GM23338 (cell line): ENCODE data around the gene DCDC1. TPM values are rescaled to one million over a fixed set of nuclear protein-coding genes. Genes with fewer than 3 reads are reported as not detected.
A peak's percentile ranks its signal among the peaks of the same experiment; 100 is the strongest.

Source experiments
- ATAC-seq: fragments of 200-7000 bp; cut with Tn5 transposase; 3 replicates; pipeline ENCODE4 v1.9.1; 2020
- DNase-seq: peaks from one replicate; pipeline ENCODE4 v3.0.0-alpha.2; 2015; ENCODE audit warnings: low spot score
- H2AFZ ChIP-seq: fragments of 200-600 bp; sonication (generic); 2 replicates; pipeline ENCODE4 v1.8.0; 2016; ENCODE audit warnings: antibody characterized with exemption, mild to moderate bottlenecking, moderate library complexity
- H3F3A ChIP-seq: fragments of 200-600 bp; sonication (generic); replicated peaks from 2 replicates; pipeline ENCODE4 v1.8.0; 2017; ENCODE audit warnings: antibody characterized with exemption, mixed run types, low read depth
- H3K27ac ChIP-seq: fragments of 200-600 bp; sonication (generic); 2 replicates; pipeline ENCODE4 v1.6.1; 2016; ENCODE audit warnings: low read depth
- H3K27me3 ChIP-seq: fragments of 200-600 bp; sonication (generic); 2 replicates; pipeline ENCODE4 v1.8.0; 2016; ENCODE audit warnings: mild to moderate bottlenecking, mixed run types, moderate library complexity; ENCODE audit not compliant: insufficient read depth
- H3K36me3 ChIP-seq: fragments of 200-600 bp; sonication (generic); 2 replicates; pipeline ENCODE4 v1.8.0; 2016; ENCODE audit warnings: mild to moderate bottlenecking; ENCODE audit not compliant: insufficient read depth
- H3K4me1 ChIP-seq: fragments of 200-600 bp; sonication (generic); 2 replicates; pipeline ENCODE4 v1.8.0; 2016; ENCODE audit warnings: mild to moderate bottlenecking, moderate library complexity; ENCODE audit not compliant: insufficient read depth
- H3K4me2 ChIP-seq: fragments of 200-600 bp; sonication (generic); 2 replicates; pipeline ENCODE4 v1.7.1; 2017; ENCODE audit warnings: mixed run types
- H3K4me3 ChIP-seq: fragments of 200-600 bp; sonication (generic); 2 replicates; pipeline ENCODE4 v1.6.1; 2016; ENCODE audit warnings: mixed run types
- H3K79me2 ChIP-seq: fragments of 200-600 bp; sonication (generic); replicated peaks from 2 replicates; pipeline ENCODE4 v1.8.0; 2017; ENCODE audit warnings: mild to moderate bottlenecking; ENCODE audit not compliant: insufficient read depth
- H3K9me2 ChIP-seq: fragments of 200-600 bp; sonication (generic); 2 replicates; pipeline ENCODE4 v1.8.0; 2017; ENCODE audit not compliant: insufficient read depth
- H4K20me1 ChIP-seq: fragments of 200-600 bp; sonication (generic); replicated peaks from 2 replicates; pipeline ENCODE4 v1.8.0; 2017; ENCODE audit warnings: mild to moderate bottlenecking; ENCODE audit not compliant: insufficient read depth
- H3K27ac Mint-ChIP-seq: 2 replicates; pipeline ENCODE4 v1.8.0; 2020; ENCODE audit warnings: inconsistent platforms, mild to moderate bottlenecking, moderate library complexity, mixed read lengths
- H3K27me3 Mint-ChIP-seq: 3 replicates; pipeline ENCODE4 v1.8.0; 2022; ENCODE audit warnings: low read depth, mild to moderate bottlenecking, moderate library complexity, mixed read lengths, inconsistent platforms; ENCODE audit not compliant: insufficient read depth, poor library complexity
- H3K36me3 Mint-ChIP-seq: 3 replicates; pipeline ENCODE4 v1.8.0; 2021; ENCODE audit warnings: low read depth, mild to moderate bottlenecking, inconsistent platforms, moderate library complexity, mixed read lengths
- H3K4me1 Mint-ChIP-seq: 3 replicates; pipeline ENCODE4 v1.8.0; 2020; ENCODE audit warnings: mild to moderate bottlenecking, inconsistent platforms, mixed read lengths
- H3K4me3 Mint-ChIP-seq: 3 replicates; pipeline ENCODE4 v1.8.0; 2021; ENCODE audit warnings: moderate library complexity, mild to moderate bottlenecking, inconsistent platforms, mixed read lengths
- H3K9me3 Mint-ChIP-seq: 3 replicates; pipeline ENCODE4 v1.8.0; 2020; ENCODE audit warnings: moderate library complexity, mild to moderate bottlenecking, inconsistent platforms, mixed read lengths
- EZH2phosphoT487 ChIP-seq: fragments of 200-600 bp; sonication (generic); IDR thresholded peaks from one replicate; pipeline ENCODE4 v1.8.1; 2018; ENCODE audit warnings: antibody characterized with exemption; ENCODE audit not compliant: unreplicated experiment
- NANOG ChIP-seq: IDR thresholded peaks from 2 replicates; pipeline ENCODE4 v1.6.1; 2016; ENCODE audit warnings: antibody characterized with exemption, borderline replicate concordance
- POLR2AphosphoS5 ChIP-seq: IDR thresholded peaks from 2 replicates; pipeline ENCODE4 v1.6.1; 2016; ENCODE audit warnings: antibody characterized with exemption, low read depth
- STAT1 ChIP-seq: IDR thresholded peaks from one replicate; pipeline ENCODE4 v1.6.1; 2016; ENCODE audit warnings: antibody characterized with exemption; ENCODE audit not compliant: unreplicated experiment
- ZNF114 ChIP-seq: fragments of 250-450 bp; sonication (Bioruptor Pico); IDR thresholded peaks from 2 replicates; pipeline ENCODE4 v1.5.0; 2020; ENCODE audit warnings: mild to moderate bottlenecking, moderate library complexity
- ZNF331 ChIP-seq: fragments of 250-450 bp; sonication (Bioruptor Pico); IDR thresholded peaks from 2 replicates; pipeline ENCODE4 v1.5.0; 2020; ENCODE audit warnings: low read depth, mild to moderate bottlenecking, moderate library complexity
- polyA plus RNA-seq: library from polyadenylated mRNA; unstranded; fragments of >200 nt; fragmentation: Nextera tagmentation; extraction: Ambion mirVana; gene quantifications from 2 replicates; pipeline ENCODE4 v1.2.1, GENCODE V29; 2016
- total RNA-seq: library from RNA; depleted of rRNA; stranded (reverse); fragments of >200 nt; shearing (Covaris generic); gene quantifications from 2 replicates; pipeline ENCODE4 v1.2.3, GENCODE V29; 2014
- TF ChIP-seq, protein P1 (sequence below), 2 experiments: fragments of 200-600 bp in 1 of 2; sonication (generic) in 1 of 2; conservative IDR thresholded peaks; 2 replicates each; pipeline versions ENCODE4 v1.5.1 to v1.6.1; 2016 to 2017; ENCODE audit warnings: antibody characterized with exemption in 2 of 2, low read depth in 2 of 2, mild to moderate bottlenecking in 2 of 2, moderate library complexity in 1 of 2
- TF ChIP-seq, protein P2 (sequence below): fragments of 250-450 bp; sonication (Bioruptor Pico); IDR thresholded peaks from 2 replicates; pipeline ENCODE4 v1.5.0; 2020; ENCODE audit warnings: mild to moderate bottlenecking, moderate library complexity
- TF ChIP-seq, protein P3 (sequence below): IDR thresholded peaks from 2 replicates; pipeline ENCODE4 v1.6.1; 2016; ENCODE audit warnings: antibody characterized with exemption

The DCDC1 gene
- total and polyA plus RNA-seq, 2 experiments from 2014 or later, result 0.56 to 0.58 TPM

DNA sequence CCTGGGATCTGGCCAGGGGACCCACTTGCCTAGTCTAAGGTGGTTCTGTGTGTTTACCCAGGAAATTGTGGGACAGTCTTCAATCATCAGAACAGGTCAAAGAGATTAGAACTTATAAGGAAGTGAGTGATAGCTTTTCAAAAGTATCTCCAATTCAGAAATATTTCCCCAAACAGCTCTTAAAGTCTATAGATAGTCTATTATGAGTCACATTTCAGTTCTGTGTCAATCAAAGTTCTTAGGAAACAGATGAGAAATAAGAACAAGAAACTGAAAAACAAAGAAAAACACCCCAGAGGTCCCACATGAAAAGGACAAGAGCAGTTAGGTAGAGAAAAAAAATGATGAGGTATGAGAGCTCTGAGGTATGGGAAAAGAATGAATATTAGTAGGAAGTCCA, 402.0 kb downstream of the DCDC1 start (continued):
- TF ChIP-seq, protein P1, sequence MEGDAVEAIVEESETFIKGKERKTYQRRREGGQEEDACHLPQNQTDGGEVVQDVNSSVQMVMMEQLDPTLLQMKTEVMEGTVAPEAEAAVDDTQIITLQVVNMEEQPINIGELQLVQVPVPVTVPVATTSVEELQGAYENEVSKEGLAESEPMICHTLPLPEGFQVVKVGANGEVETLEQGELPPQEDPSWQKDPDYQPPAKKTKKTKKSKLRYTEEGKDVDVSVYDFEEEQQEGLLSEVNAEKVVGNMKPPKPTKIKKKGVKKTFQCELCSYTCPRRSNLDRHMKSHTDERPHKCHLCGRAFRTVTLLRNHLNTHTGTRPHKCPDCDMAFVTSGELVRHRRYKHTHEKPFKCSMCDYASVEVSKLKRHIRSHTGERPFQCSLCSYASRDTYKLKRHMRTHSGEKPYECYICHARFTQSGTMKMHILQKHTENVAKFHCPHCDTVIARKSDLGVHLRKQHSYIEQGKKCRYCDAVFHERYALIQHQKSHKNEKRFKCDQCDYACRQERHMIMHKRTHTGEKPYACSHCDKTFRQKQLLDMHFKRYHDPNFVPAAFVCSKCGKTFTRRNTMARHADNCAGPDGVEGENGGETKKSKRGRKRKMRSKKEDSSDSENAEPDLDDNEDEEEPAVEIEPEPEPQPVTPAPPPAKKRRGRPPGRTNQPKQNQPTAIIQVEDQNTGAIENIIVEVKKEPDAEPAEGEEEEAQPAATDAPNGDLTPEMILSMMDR (conservative IDR thresholded peaks at IDR 0.05; ENCODE audit: low read depth in 2 of 2), result no peak
- no peak for TF ChIP-seq ZNF331

DNA sequence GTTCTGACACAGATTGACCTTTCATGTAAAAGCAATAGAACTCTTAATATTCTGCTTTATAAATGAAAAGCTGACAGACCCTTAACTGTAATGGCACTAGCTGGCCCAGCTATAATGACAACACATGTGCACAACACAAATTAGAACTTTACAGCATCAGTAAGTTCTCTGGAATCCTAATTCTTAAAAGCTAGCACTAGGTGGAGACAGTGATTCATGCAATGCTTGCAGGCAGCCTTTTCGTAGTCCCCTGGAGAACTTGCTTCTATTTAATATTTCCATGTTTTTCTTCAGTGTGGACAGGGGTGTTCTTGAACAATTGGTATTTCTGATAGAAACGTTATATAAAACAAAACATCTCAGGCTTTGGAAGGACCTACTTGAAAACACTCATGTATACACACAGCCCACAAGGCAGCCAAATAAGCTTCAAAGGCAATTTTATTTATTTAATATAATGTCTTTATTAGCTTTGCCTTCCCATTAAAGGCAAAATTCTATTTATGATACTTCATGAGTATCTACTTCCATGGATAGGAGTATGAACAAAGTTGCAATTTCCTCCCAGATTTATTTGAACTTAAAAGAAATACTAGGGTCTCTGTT, 409.0 kb downstream of the DCDC1 start:
- Mint-ChIP-seq H3K27ac (no peak overlapping the region), H3K4me3 (no peak overlapping the region), H3K27me3 (peaks cover 3% of the 10 kb centered on the region), H3K9me3 (no peaks in the 10 kb centered on the region), H3K36me3 (no peaks in the 10 kb centered on the region), H3K4me1 (no peaks in the 10 kb centered on the region)
- Histone ChIP-seq H3K27me3 (no peaks in the 10 kb centered on the region), H3K9me2 (no peaks in the 10 kb centered on the region), H3K27ac (no peak overlapping the region), H3F3A (no peaks in the 10 kb centered on the region), H3K36me3 (no peaks in the 10 kb centered on the region), H3K4me1 (no peaks in the 10 kb centered on the region), H4K20me1 (no peaks in the 10 kb centered on the region), H2AFZ (no peak overlapping the region), H3K4me3 (no peak overlapping the region), H3K79me2 (no peaks in the 10 kb centered on the region), H3K4me2 (no peak overlapping the region)
- TF ChIP-seq ZNF114 (CRISPR knock-in tag) (no peak), STAT1 (no peak), POLR2AphosphoS5 (no peak), EZH2phosphoT487 (no peak), NANOG (no peak)
- TF ChIP-seq, protein P1 (conservative IDR thresholded peaks at IDR 0.05; ENCODE audit: low read depth in 2 of 2), result peak; percentile 86
- TF ChIP-seq, protein P2, sequence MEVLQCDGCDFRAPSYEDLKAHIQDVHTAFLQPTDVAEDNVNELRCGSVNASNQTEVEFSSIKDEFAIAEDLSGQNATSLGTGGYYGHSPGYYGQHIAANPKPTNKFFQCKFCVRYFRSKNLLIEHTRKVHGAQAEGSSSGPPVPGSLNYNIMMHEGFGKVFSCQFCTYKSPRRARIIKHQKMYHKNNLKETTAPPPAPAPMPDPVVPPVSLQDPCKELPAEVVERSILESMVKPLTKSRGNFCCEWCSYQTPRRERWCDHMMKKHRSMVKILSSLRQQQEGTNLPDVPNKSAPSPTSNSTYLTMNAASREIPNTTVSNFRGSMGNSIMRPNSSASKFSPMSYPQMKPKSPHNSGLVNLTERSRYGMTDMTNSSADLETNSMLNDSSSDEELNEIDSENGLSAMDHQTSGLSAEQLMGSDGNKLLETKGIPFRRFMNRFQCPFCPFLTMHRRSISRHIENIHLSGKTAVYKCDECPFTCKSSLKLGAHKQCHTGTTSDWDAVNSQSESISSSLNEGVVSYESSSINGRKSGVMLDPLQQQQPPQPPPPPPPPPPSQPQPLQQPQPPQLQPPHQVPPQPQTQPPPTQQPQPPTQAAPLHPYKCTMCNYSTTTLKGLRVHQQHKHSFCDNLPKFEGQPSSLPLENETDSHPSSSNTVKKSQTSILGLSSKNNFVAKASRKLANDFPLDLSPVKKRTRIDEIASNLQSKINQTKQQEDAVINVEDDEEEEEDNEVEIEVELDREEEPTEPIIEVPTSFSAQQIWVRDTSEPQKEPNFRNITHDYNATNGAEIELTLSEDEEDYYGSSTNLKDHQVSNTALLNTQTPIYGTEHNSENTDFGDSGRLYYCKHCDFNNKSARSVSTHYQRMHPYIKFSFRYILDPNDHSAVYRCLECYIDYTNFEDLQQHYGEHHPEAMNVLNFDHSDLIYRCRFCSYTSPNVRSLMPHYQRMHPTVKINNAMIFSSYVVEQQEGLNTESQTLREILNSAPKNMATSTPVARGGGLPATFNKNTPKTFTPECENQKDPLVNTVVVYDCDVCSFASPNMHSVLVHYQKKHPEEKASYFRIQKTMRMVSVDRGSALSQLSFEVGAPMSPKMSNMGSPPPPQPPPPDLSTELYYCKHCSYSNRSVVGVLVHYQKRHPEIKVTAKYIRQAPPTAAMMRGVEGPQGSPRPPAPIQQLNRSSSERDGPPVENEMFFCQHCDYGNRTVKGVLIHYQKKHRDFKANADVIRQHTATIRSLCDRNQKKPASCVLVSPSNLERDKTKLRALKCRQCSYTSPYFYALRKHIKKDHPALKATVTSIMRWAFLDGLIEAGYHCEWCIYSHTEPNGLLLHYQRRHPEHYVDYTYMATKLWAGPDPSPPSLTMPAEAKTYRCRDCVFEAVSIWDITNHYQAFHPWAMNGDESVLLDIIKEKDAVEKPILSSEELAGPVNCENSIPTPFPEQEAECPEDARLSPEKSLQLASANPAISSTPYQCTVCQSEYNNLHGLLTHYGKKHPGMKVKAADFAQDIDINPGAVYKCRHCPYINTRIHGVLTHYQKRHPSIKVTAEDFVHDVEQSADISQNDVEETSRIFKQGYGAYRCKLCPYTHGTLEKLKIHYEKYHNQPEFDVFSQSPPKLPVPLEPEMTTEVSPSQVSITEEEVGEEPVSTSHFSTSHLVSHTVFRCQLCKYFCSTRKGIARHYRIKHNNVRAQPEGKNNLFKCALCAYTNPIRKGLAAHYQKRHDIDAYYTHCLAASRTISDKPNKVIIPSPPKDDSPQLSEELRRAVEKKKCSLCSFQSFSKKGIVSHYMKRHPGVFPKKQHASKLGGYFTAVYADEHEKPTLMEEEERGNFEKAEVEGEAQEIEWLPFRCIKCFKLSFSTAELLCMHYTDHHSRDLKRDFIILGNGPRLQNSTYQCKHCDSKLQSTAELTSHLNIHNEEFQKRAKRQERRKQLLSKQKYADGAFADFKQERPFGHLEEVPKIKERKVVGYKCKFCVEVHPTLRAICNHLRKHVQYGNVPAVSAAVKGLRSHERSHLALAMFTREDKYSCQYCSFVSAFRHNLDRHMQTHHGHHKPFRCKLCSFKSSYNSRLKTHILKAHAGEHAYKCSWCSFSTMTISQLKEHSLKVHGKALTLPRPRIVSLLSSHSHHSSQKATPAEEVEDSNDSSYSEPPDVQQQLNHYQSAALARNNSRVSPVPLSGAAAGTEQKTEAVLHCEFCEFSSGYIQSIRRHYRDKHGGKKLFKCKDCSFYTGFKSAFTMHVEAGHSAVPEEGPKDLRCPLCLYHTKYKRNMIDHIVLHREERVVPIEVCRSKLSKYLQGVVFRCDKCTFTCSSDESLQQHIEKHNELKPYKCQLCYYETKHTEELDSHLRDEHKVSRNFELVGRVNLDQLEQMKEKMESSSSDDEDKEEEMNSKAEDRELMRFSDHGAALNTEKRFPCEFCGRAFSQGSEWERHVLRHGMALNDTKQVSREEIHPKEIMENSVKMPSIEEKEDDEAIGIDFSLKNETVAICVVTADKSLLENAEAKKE (CRISPR knock-in tag), result no peak
- TF ChIP-seq, protein P3, sequence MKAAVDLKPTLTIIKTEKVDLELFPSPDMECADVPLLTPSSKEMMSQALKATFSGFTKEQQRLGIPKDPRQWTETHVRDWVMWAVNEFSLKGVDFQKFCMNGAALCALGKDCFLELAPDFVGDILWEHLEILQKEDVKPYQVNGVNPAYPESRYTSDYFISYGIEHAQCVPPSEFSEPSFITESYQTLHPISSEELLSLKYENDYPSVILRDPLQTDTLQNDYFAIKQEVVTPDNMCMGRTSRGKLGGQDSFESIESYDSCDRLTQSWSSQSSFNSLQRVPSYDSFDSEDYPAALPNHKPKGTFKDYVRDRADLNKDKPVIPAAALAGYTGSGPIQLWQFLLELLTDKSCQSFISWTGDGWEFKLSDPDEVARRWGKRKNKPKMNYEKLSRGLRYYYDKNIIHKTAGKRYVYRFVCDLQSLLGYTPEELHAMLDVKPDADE, result no peak
- peak; percentile 52 for ATAC-seq
- peak; percentile 73 for DNase-seq
